ENCODE results near the gene S100P. TPM values are rescaled to one million over a fixed set of nuclear protein-coding genes. Genes with fewer than 3 reads are reported as not detected.
A peak's percentile ranks its signal among the peaks of the same experiment; 100 is the strongest.

S100P gene
- total and polyA plus RNA-seq, 10 donors, result 3.5 to 162 (median 32.4) TPM

GRCh38 chr4:6689506-6689960, 4.1 kb upstream of the S100P start:
- peak overlapping the region; percentile 35 to 91 (median 72) for H3K27ac ChIP-seq
- no peaks in the 10 kb centered on the region for H3K36me3 ChIP-seq
- peak overlapping the region in 5 of 8 donors; percentile 5 to 58 (median 23) for H3K4me3 ChIP-seq
- 66 to 82% (median 80%) methylated on average over 7 to 15 of the region's 15 CpGs for WGBS, 5 donors
- no peaks in the 10 kb centered on the region for H3K27me3 ChIP-seq (replicated peaks in 1 of 7)
- H3K4me1 ChIP-seq, result peaks cover 17 to 90% (median 47%) of the 10 kb centered on the region in 6 donors
- TF ChIP-seq POLR2A (IDR thresholded peaks at IDR 0.05) (no peak), POLR2AphosphoS5 (IDR thresholded peaks at IDR 0.05) (no peak)
- TF ChIP-seq, protein P1, sequence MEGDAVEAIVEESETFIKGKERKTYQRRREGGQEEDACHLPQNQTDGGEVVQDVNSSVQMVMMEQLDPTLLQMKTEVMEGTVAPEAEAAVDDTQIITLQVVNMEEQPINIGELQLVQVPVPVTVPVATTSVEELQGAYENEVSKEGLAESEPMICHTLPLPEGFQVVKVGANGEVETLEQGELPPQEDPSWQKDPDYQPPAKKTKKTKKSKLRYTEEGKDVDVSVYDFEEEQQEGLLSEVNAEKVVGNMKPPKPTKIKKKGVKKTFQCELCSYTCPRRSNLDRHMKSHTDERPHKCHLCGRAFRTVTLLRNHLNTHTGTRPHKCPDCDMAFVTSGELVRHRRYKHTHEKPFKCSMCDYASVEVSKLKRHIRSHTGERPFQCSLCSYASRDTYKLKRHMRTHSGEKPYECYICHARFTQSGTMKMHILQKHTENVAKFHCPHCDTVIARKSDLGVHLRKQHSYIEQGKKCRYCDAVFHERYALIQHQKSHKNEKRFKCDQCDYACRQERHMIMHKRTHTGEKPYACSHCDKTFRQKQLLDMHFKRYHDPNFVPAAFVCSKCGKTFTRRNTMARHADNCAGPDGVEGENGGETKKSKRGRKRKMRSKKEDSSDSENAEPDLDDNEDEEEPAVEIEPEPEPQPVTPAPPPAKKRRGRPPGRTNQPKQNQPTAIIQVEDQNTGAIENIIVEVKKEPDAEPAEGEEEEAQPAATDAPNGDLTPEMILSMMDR (IDR thresholded peaks at IDR 0.05 in 8 of 11, conservative IDR thresholded peaks at IDR 0.05 in 3 of 11), result no peak
- no peaks in the 10 kb centered on the region for H3K9me3 ChIP-seq
- DNase-seq, result no peak
- intact Hi-C loops (cut with DNase I; ENCODE audit: low total_unique reads), result no loop called here

GRCh38 chr4:6692379-6692778, 1.3 kb upstream of the S100P start:
- Histone ChIP-seq H3K27me3 (replicated peaks in 1 of 7) (no peaks in the 10 kb centered on the region), H3K4me1 (peaks cover 17 to 99% (median 68%) of the 10 kb centered on the region in 6 donors), H3K9me3 (no peaks in the 10 kb centered on the region), H3K36me3 (peaks cover 0 to 15% (median 0%) of the 10 kb centered on the region in 6 donors), H3K4me3 (no peak overlapping the region), H3K27ac (peak overlapping the region in 6 of 8 donors; percentile 65 to 91 (median 84))
- DNase-seq, result no peak
- TF ChIP-seq, protein P1 (IDR thresholded peaks at IDR 0.05 in 8 of 11, conservative IDR thresholded peaks at IDR 0.05 in 3 of 11), result no peak
- intact Hi-C loops (cut with DNase I; ENCODE audit: low total_unique reads), result no loop called here
- WGBS, 5 donors, result 83 to 97% (median 91%) methylated on average over 4 to 8 of the region's 8 CpGs

DNA sequence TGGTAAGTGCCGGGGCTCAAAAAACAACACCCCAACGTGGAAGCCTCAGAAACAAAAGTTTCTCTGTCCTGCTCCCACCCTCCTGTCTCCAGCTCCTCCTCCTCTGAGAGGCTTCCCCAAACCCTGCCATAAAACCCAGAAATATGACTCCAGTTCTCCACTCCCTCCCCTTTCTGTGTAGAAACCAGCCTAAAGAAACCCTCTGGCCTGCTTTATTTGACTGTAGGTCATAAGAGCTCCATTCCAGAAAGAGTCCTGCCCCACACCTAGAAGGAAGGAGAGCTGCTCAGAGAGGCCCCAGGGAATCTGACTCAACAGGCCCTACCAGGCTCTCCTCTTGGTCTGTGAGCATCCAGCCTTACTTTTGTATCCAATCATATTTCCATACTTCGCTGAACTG, 872 bp upstream of the S100P start:
- 71 to 86% (median 80%) methylated on average over 3 of the region's 3 CpGs for WGBS, 5 donors
- intact Hi-C loops (cut with DNase I; ENCODE audit: low total_unique reads), result no loop called here
- Histone ChIP-seq H3K27ac (peak overlapping the region in 7 of 8 donors; percentile 65 to 91 (median 82)), H3K27me3 (replicated peaks in 1 of 7) (no peaks in the 10 kb centered on the region), H3K9me3 (no peaks in the 10 kb centered on the region), H3K4me3 (peak overlapping the region in 1 of 8 donors; percentile 60), H3K36me3 (peaks cover 0 to 17% (median 0%) of the 10 kb centered on the region in 6 donors), H3K4me1 (peaks cover 17 to 97% (median 69%) of the 10 kb centered on the region in 6 donors)
- no peak for TF ChIP-seq POLR2AphosphoS5 (IDR thresholded peaks at IDR 0.05)
- no peak for TF ChIP-seq POLR2A (IDR thresholded peaks at IDR 0.05)
- TF ChIP-seq, protein P1 (IDR thresholded peaks at IDR 0.05 in 8 of 11, conservative IDR thresholded peaks at IDR 0.05 in 3 of 11), result no peak
- no peak for DNase-seq

- H3K4me3 ChIP-seq, result peak overlapping the region in 5 of 8 donors; percentile 6 to 60 (median 27)
- DNase-seq, result peak; percentile 87
- H3K9me3 ChIP-seq, result no peaks in the 10 kb centered on the region
- intact Hi-C loops (cut with DNase I; ENCODE audit: low total_unique reads), result no loop called here
- peak overlapping the region; percentile 53 to 91 (median 83) for H3K27ac ChIP-seq
- H3K36me3 ChIP-seq, result peaks cover 0 to 22% (median 0%) of the 10 kb centered on the region in 6 donors
- no peaks in the 10 kb centered on the region for H3K27me3 ChIP-seq (replicated peaks in 1 of 7)
- peaks cover 17 to 94% (median 62%) of the 10 kb centered on the region in 6 donors for H3K4me1 ChIP-seq
- TF ChIP-seq POLR2A (IDR thresholded peaks at IDR 0.05) (no peak), POLR2AphosphoS5 (IDR thresholded peaks at IDR 0.05) (peak in 2 of 3 donors; percentile 41 to 67)
- TF ChIP-seq, protein P1 (IDR thresholded peaks at IDR 0.05 in 8 of 11, conservative IDR thresholded peaks at IDR 0.05 in 3 of 11), result no peak
- 43 to 69% (median 53%) methylated on average over 15 to 16 of the region's 16 CpGs for WGBS, 5 donors
Measured at GRCh38 chr4:6694177-6694901, 661 bp downstream of the S100P start.

Measured in spleen (tissue), 11 donors.